Motor neuron (in vitro differentiated cells): Measurements from ENCODE around the gene HPGD. TPM values are rescaled to one million over a fixed set of nuclear protein-coding genes. Genes with fewer than 3 reads are reported as not detected.

Experiments used
- ATAC-seq, 8 experiments: fragments of 200-7000 bp; cut with Tn5 transposase; replicated peaks in 6 of 8; 2 replicates each; pipeline ENCODE4 v1.8.0; 2021; ENCODE audit warnings: mild to moderate bottlenecking in 8 of 8, moderate library complexity in 8 of 8
- H3K27ac ChIP-seq, 2 donors: fragments of 250-450 bp; sonication (Bioruptor Pico); 2 replicates each; pipeline ENCODE4 v1.9.0; 2021; ENCODE audit warnings: antibody characterized with exemption in 2 of 2, mild to moderate bottlenecking in 2 of 2, moderate library complexity in 1 of 2
- H3K4me1 ChIP-seq, 2 donors: fragments of 250-450 bp; sonication (Bioruptor Pico); replicated peaks in 1 of 2; 2 replicates each; pipeline ENCODE4 v1.6.1; 2021; ENCODE audit warnings: antibody characterized with exemption in 2 of 2, mild to moderate bottlenecking in 2 of 2, moderate library complexity in 1 of 2
- H3K4me3 ChIP-seq, 5 donors: fragments of 250-450 bp; sonication (Bioruptor Pico); 2 replicates each; pipeline ENCODE4 v1.9.0; 2021; ENCODE audit warnings: antibody characterized with exemption in 5 of 5, mild to moderate bottlenecking in 5 of 5, moderate library complexity in 4 of 5
- WGBS, 10 experiments: fragments of 450-650 bp; shearing (Covaris generic); methylation state at CpG; one replicate each; pipeline ENCODE4 v1.0.0; 2022; 5-methylcytosine and 5-hydroxymethylcytosine counted together
- in situ Hi-C, 9 experiments: fragments of 400-800 bp; cut with MboI; loops; one replicate each; pipeline ENCODE4 v1.15.0; 2021; ENCODE audit warnings: low sequenced_read_pairs in 9 of 9, low pct_unique_long_range_greater_than_20kb in 2 of 9; ENCODE audit not compliant: unreplicated experiment in 9 of 9
- total RNA-seq, 8 experiments: library from RNA; unstranded; fragments of 300-600 nt; gene quantifications; 2 replicates each; pipeline versions ENCODE4 v1.2.3 to v1.2.4, GENCODE V29; 2022

HPGD gene
- 1 to 10 TPM in 4 of 8 experiments, under 1 TPM in 4; 0.08 to 3.8 (median 0.96) TPM for total RNA-seq

DNA sequence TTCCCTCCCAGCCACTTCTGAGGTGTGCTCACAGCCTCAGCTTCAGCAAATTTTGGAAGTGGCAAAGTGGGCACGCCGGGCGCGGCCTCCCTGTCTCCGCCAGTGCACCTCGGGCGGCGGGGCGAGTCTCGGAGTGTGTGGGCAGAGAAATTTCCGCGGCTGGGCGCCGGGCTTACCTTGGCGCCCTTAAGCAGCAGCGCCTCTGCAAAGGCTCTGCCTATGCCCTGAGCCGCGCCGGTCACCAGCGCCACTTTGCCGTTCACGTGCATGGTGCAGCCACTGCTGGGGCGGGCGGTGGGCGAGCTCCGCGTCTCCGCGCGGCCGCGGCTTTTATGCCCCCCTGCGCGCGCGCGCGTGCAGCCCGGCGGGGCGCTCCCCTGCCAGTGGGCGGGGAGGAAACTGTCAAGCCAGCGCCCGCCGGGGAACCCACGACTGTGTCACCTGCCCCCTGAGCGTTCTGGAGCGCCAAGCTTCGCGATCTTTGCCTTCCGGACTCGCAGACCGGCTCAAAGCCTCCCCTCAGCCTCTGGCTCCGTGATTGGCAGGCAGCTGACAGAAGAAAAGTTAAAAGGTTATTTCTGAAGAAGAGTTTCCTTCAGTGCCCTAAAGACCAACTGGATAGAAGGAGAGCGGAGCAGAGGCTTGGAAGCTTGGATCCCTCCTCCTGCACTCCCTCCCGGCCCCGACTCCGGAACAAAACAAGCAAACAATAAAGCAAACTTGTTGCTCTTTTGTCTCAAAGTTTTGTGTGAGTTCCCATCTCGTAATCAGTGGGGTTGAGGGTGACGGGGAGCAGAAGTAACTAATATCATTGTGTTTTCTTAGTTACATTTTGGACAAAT is at the start of gene HPGD:
Gene HPGD, minus strand, starts transcription at position 306 of the 842 bp plus-strand sequence. Its CDS starts 37 bp downstream, at position 269.
- no peak within 1 kb of the TSS for H3K27ac ChIP-seq
- 0 to 7% (median 0%) methylated on average over 1 to 12 of the region's 60 CpGs; no CpG with 5 or more reads in 1 of the 10 experiments for WGBS, 10 experiments
- ATAC-seq = peak; percentile 62 to 96 (median 94)
- no peaks in the 10 kb centered on the region for H3K4me1 ChIP-seq
- H3K4me3 ChIP-seq = peak within 1 kb of the TSS; percentile 38 to 65 (median 50)
- in situ Hi-C loops = no loop called here

DNA sequence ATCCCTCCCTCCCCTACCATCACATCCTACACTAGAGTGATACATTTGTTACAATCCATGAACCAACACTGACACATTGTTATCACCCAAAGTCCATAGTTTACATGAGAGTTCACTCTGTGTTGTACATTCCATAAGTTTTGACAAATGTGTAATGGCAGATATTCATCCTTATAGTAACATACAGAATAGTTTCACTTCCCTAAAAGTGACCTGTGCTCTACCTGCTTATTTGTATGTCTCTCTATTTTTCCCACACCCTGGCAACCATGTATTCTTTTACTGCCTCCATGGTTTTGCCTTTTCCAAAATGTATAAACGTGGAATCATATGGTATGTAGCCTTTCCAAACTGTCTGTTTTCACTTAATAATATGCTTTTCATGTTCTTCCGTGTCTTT is 42.2 kb upstream of the HPGD start:
- H3K27ac ChIP-seq = no peak overlapping the region
- 0 to 57% (median 14%) methylated on average over 1 to 2 of the region's 2 CpGs for WGBS, 10 experiments
- no peak overlapping the region for H3K4me3 ChIP-seq
- no peak for ATAC-seq
- in situ Hi-C loops = no loop called here
- H3K4me1 ChIP-seq = no peaks in the 10 kb centered on the region

DNA sequence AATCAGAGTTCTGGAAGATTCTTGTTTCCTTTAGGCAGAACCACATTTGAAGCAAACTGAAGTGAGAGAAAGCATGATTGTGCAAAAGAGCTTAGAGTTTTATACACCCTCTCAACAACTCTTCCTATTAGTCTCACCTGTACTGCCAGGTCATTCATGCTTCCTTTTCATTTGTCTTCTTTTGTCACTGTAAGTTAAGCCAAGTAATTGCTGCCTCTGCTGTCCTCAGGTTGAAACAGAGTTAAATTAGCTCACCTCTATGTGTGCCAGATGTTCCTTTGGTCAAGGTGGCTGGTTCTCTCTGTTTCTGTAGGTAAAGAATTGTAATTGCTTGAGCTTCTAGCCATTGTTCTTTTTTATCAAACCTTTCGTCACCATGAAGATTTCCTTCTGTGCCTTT is 41.1 kb upstream of the HPGD start:
- Histone ChIP-seq H3K4me3 (no peak overlapping the region), H3K4me1 (no peaks in the 10 kb centered on the region), H3K27ac (no peak overlapping the region)
- no peak for ATAC-seq
- in situ Hi-C loops = no loop called here
- 50 to 100% (median 77%) methylated on average over 1 of the region's 1 CpG; no CpG with 5 or more reads in 3 of the 10 experiments for WGBS, 10 experiments

DNA sequence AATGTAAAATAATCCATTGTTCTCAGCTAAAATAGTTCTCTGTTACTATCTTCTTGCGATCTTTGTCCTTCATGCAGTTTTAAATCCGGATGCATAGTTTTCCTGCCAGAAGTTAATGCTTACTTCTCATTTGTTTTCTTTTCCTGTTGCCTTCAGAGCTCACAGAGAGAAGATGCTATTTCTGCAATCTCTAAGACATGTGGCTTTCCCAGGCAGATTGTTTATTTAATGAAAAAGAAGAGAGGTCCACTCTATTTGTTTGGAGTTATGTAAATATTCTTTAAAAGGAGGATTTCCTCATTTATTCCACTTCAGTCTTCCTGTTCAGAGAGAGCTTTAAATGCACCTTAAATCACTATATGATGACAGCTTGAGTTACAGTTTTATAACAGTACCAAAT is 39.3 kb upstream of the HPGD start:
- 0 to 72% (median 38%) methylated on average over 1 to 2 of the region's 2 CpGs for WGBS, 10 experiments
- in situ Hi-C loops = no loop called here
- no peaks in the 10 kb centered on the region for H3K4me1 ChIP-seq
- ATAC-seq = peak in 2 of 8 experiments; percentile 24 to 44
- no peak overlapping the region for H3K4me3 ChIP-seq
- H3K27ac ChIP-seq = no peak overlapping the region

DNA sequence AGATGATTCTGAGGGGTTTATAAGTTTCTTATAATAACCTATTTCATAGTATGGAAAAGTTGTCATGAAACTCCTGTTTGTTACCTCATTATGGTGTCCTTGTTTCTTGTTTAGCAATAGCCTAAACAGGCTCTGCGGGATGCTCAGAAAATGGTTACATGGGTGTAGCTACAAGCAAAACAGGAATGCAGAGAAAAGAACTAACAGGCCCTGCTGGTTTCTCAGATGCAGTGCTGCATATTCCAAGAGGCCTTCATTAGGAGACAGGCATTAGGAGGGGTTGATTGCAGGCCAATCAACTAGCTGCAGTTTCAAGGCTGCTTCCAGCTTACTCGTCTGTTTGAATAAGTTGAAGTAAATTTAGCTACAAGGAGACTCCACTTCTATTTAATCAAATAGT is 37.6 kb upstream of the HPGD start:
- ATAC-seq = peak in 2 of 8 experiments; percentile 65 to 90
- no peak overlapping the region for H3K27ac ChIP-seq
- in situ Hi-C loops = no loop called here
- H3K4me1 ChIP-seq = no peaks in the 10 kb centered on the region
- H3K4me3 ChIP-seq = no peak overlapping the region
- 13 to 100% (median 48%) methylated on average over 1 to 2 of the region's 2 CpGs; no CpG with 5 or more reads in 1 of the 10 experiments for WGBS, 10 experiments

DNA sequence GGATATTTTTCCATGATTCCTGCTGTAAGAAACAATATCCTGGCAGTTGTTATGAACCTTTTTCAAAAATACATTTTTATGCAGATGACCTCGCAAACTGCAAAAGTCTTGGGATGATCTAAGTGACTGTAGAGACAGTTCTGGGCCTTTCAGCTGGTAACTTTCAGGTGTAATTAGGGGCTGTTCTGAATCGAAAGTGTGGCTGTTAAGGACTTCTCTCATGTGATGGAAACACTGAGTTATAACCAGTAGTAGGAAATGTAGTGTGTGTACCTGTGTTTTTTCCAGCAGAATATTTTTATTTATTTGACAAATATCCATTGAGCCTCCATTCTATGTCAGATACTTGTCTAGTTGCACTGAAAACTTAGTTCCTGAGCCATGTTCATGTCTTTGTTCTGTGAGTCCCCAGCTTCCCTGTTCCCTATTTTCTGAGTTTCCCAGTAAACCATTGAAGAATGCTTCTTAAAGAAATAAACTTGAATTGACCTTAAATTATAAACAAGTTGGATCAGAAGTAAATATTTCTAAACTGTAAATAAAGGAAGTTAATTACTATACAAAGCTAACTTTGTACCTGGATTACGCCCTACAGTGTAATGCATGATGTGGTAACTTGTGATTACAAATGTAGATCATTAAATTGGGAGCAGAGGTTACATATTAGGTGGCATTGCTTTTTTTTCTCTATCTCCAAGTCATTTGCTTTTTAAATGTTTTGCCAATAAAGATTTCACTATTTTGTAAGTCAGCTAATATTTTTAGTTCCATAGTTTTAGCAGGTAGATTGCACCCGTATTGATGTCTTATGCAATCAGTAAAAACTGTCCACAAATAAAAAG is 33.7 kb upstream of the HPGD start:
- H3K4me1 ChIP-seq = no peaks in the 10 kb centered on the region
- 53 to 100% (median 95%) methylated on average over 1 to 4 of the region's 4 CpGs for WGBS, 10 experiments
- no peak overlapping the region for H3K27ac ChIP-seq
- no peak for ATAC-seq
- H3K4me3 ChIP-seq = no peak overlapping the region
- in situ Hi-C loops = no loop called here

DNA sequence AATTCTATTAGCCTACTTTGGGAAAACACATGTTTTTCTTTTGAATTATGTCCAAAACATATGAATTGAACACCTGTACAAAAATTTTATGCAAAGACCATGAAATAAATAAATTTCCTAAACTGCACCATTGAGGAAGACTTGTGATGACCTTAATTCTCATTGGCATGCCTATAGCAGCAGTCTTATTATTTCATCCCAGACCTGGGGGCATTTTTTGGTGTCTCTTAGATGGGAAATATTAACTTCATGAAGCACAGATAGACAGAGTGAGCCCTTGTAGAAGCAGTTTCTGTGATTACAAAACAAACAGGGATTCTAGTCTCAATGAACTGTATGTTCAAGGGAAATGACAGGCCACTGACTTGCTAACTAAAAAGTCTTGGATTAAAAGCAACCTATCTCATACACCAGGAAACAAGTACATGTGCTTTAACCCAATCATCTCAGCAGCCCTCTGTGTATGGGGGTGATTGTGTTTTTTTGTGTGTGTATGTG is 32.0 kb upstream of the HPGD start:
- no peaks in the 10 kb centered on the region for H3K4me1 ChIP-seq
- in situ Hi-C loops = no loop called here
- H3K4me3 ChIP-seq = no peak overlapping the region
- no peak for ATAC-seq
- no peak overlapping the region for H3K27ac ChIP-seq

DNA sequence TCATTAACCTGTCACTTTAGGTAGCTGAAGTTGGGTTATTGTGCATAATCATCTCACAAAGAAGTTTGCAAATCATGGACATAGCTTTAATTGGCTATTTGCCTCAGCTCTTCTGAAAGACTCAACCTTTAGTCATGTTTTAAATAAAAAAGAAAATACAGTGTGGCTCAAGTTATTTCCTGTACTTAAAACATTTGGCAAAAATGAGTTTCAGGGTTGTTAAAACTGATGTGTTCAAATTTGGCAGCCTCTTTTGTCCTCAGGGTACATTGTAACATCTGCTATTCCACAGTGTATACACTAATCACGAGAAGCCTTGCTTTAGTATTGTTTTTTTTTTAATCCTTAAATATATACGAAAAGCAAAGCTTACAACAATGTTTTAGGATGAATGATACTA is 31.5 kb upstream of the HPGD start:
- no peak for ATAC-seq
- Histone ChIP-seq H3K4me3 (no peak overlapping the region), H3K27ac (no peak overlapping the region), H3K4me1 (no peaks in the 10 kb centered on the region)
- 9 to 100% (median 85%) methylated on average over 1 to 2 of the region's 2 CpGs for WGBS, 10 experiments
- in situ Hi-C loops = no loop called here

DNA sequence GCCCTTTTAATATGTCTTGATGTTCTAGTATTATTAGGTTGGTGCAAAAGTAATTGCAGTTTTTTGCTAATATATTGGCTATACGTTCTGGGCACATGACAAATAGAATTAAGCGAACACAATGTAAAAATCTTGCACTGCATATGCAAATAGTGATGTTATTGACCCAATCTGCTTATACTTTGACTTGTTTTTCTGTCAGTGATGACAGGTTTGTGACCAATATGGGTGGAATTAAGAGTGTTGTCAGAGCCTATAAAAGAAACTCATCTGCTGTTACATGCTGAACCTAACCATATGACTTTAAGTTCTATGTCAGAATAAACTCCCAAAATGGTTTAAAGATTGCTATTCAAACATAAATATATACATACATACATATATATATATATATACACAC is 30.7 kb upstream of the HPGD start:
- H3K4me1 ChIP-seq = no peaks in the 10 kb centered on the region
- ATAC-seq = peak in 1 of 8 experiments; percentile 68

DNA sequence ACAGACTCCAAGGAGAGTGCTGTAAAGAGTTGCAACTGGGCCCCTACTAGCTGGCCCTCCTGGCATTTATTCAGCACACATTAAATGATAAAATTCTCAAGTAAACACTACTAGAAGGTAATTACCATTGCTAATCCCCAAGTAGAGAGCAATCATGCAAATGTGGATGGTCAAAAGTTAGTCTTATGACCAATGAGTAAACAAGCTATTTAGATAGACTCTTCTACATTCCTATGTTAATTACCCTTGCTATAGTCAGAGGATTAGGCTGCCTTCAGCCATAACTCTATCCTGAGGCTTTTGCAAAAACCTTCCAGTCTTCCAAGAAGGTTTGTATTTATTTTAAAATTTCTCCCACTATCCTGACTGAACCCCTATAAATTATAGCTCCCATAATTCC is 28.3 kb upstream of the HPGD start:
- H3K27ac ChIP-seq = no peak overlapping the region
- no peaks in the 10 kb centered on the region for H3K4me1 ChIP-seq
- no peak overlapping the region for H3K4me3 ChIP-seq
- ATAC-seq = peak in 3 of 8 experiments; percentile 94 to 97 (median 96)
- in situ Hi-C loops = no loop called here

More for the DNA sequence above, 30.7 kb upstream of the HPGD start:
- in situ Hi-C loops = no loop called here
- 0 to 94% (median 29%) methylated on average over 1 to 2 of the region's 2 CpGs; no CpG with 5 or more reads in 4 of the 10 experiments for WGBS, 10 experiments
- Histone ChIP-seq H3K27ac (no peak overlapping the region), H3K4me3 (no peak overlapping the region)

DNA sequence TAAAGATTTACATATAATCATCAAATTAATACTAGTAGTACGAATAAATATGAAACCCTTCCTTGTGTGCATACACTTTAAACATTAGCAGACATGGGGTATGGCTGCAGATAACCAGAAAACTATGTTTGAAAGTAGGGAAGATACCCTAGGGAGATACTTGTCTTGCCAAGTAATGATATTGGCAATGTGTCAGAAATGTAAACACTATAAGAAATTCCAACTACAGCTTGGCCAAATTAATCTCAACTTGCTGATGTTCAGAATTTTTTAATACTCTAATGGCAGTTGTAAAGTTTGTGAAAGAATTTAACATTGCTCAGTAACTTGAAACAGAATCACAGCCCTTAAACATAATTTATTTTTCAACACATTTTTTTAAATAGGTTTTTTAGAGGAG is 27.4 kb upstream of the HPGD start:
- Histone ChIP-seq H3K4me1 (no peaks in the 10 kb centered on the region), H3K27ac (no peak overlapping the region), H3K4me3 (no peak overlapping the region)
- no peak for ATAC-seq
- 0 to 100% (median 58%) methylated on average over 1 of the region's 1 CpG for WGBS, 10 experiments
- in situ Hi-C loops = no loop called here

DNA sequence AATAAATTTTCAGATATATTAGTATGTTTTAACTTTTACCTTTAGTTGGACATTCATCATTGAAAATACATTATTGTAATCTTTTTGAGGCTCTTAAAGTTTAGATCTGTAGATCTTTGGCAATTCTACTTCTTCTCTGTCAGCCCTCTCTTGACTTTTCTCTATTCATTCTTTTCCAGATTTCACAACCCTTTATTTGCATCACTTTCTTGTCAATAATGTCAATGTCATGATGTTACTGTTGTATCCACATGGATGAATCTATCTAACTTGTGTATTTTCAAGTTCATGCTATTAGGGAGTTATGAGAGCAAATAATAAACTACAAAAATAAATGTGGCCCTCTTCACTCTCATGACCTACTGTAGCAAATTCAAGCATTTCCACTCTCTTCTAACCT is 23.0 kb upstream of the HPGD start:
- H3K4me3 ChIP-seq = no peak overlapping the region
- in situ Hi-C loops = no loop called here
- H3K4me1 ChIP-seq = no peaks in the 10 kb centered on the region
- no peak overlapping the region for H3K27ac ChIP-seq
- ATAC-seq = no peak

DNA sequence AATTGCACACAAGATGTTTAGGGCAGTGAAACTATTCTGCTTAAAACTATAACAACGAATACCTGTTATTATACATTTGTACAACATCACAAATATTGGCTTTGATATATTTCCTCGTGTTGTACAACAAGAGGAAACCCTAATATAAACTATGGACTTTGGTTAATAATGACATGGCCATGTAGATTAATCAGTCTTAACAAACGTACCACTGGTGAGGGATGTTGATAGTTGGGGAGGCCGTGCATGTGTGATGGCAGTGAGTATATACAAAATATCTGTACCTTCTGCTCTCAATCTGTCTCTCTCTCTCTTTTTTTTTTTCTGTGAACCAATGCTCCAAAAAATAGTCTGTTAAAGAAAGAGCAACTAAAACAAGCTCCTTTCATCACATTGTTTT is 22.2 kb upstream of the HPGD start:
- Histone ChIP-seq H3K27ac (no peak overlapping the region), H3K4me1 (no peaks in the 10 kb centered on the region), H3K4me3 (no peak overlapping the region)
- WGBS, 10 experiments = 14 to 94% (median 74%) methylated on average over 2 to 4 of the region's 4 CpGs; no CpG with 5 or more reads in 1 of the 10 experiments
- in situ Hi-C loops = no loop called here
- ATAC-seq = no peak
